Stimulated activated memory B cell treated with anti-CD40 and anti-IgM and Interleukin-4, amounts not matched to agents 10 μg/mL and 1 μg/mL and 100 μg/mL, for 72 hours (primary cell): ENCODE measurements around the gene LIPJ.
A peak's percentile ranks its signal among the peaks of the same experiment; 100 is the strongest.

Experiments used
- ATAC-seq: fragments of 150-1000 bp; cut with Tn5 transposase; 2 replicates; pipeline ENCODE4 v1.10.0; 2021
- H3K27ac Mint-ChIP-seq: one replicate; pipeline ENCODE4 v1.8.0; 2022; ENCODE audit warnings: mild to moderate bottlenecking, mixed read lengths
- H3K27me3 Mint-ChIP-seq: one replicate; pipeline ENCODE4 v1.8.0; 2022; ENCODE audit warnings: mixed read lengths
- H3K36me3 Mint-ChIP-seq: one replicate; pipeline ENCODE4 v1.8.0; 2022; ENCODE audit warnings: mixed read lengths
- H3K4me1 Mint-ChIP-seq: one replicate; pipeline ENCODE4 v1.8.0; 2022; ENCODE audit warnings: mixed read lengths
- H3K4me3 Mint-ChIP-seq: one replicate; pipeline ENCODE4 v1.8.0; 2022; ENCODE audit warnings: mild to moderate bottlenecking, moderate library complexity, mixed read lengths
- H3K9me3 Mint-ChIP-seq: one replicate; pipeline ENCODE4 v1.8.0; 2022; ENCODE audit warnings: mixed read lengths

The LIPJ gene

DNA sequence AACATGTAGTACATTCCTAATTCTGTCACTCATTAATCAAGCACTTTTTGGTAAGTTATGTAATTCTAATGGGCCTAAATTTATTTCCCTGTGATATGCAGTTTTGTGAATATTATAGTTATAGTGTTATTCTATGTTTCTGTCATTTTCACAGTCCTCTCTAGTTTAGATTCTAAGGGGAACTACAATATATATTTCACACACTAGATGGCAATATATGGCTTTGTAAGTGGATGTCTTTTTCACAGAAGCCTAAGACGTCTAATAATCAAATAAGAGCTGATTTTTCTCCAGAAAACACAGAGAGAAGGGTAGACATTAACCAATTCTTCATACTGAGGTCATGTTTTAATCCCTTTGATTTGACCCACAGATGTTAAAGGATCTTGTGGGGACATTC, 21.5 kb upstream of the LIPJ start:
- Mint-ChIP-seq H3K4me3 (no peak overlapping the region), H3K27ac (no peak overlapping the region), H3K9me3 (no peaks in the 10 kb centered on the region), H3K36me3 (peaks cover 12% of the 10 kb centered on the region), H3K27me3 (no peaks in the 10 kb centered on the region), H3K4me1 (no peaks in the 10 kb centered on the region)
- ATAC-seq, result no peak

DNA sequence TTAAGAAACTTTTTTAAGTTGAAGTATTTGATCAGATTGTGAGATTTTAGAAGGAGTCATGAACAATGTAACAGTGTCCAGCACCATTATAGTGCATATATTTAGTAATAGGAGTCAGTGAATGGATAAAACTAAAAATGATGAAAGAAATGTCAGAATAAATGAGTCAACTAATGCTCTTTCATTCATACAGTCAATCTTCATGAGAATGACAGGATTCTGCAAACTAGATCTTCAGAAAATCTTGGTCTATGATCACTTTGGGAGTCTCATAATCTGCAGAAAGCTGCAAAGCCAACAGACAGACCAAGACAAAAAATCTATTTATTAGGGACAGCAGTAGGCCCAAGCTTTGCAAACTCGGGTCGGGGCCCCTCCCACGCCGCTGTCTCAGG, 4.2 kb upstream of the LIPJ start:
- ATAC-seq, result no peak
- Mint-ChIP-seq H3K9me3 (no peaks in the 10 kb centered on the region), H3K27ac (peak overlapping the region; percentile 100), H3K36me3 (peaks cover 6% of the 10 kb centered on the region), H3K4me3 (peak overlapping the region; percentile 98), H3K27me3 (no peaks in the 10 kb centered on the region), H3K4me1 (peaks cover 16% of the 10 kb centered on the region)

DNA sequence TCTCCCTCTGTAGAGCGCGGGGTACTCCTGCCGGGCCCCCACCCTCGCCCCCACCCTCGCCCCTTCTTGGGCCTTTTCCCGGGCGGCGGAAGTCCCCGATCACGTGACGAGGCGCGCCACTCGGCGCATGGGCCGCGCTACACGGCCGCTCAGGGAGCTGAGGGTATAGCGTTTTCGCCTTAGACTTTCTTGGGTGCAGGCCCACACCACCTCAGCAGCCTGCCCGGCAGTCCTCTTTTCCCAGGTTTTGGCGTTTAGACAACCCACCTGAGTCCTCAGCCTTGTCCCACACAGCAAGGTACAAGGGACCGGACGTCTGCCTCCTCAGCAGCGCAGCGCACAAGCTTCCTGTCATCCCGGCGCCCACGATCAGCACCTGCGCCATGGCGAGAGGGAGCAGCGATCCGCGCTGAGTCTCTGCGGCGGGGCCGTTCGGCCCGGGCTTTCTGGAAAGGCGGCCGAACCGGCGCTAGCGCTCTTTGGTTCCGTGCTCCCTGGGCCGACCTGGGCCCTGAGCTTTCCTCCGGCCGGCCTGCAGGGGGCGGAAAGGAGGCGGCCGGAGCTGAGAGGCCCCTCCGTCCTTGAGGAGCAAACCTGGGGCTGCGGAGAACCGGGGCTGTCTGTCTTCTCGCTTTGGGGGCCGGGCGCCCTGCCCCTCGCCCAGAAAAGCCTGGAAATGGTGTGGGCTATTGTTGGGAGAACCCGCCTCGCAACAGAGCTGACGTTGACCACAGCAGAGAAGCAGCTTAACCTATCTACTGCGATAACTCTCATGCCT, 3.6 kb upstream of the LIPJ start, which contains the start of gene RNLS:
Gene RNLS (minus strand): TSS at position 513 of the 778 bp plus-strand sequence.
- no peaks in the 10 kb centered on the region for H3K9me3 Mint-ChIP-seq
- H3K36me3 Mint-ChIP-seq, result peaks cover 6% of the 10 kb centered on the region
- H3K27me3 Mint-ChIP-seq, result no peaks in the 10 kb centered on the region
- peak within 1 kb of the TSS; percentile 100 for H3K27ac Mint-ChIP-seq
- peak; percentile 95 for ATAC-seq
- peaks cover 16% of the 10 kb centered on the region for H3K4me1 Mint-ChIP-seq
- H3K4me3 Mint-ChIP-seq, result peak within 1 kb of the TSS; percentile 98

DNA sequence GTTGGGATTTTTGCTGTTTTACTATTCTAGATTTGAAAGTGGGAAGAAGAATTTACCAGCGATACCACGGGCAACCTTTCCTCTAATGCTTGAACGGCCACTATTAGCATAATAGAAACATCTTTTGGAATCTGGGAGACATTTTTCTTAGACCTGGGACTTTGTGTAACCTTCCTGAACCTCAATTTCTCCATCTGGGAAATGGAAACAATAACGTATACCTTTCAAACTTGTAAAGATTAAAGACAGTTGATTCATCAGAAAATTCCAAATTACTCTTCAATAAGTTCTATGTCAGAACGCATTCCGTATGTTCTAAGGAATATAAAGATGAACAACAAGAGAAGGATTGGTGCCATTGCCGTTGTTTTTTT, 3.0 kb upstream of the LIPJ start:
- H3K27me3 Mint-ChIP-seq, result no peaks in the 10 kb centered on the region
- no peaks in the 10 kb centered on the region for H3K9me3 Mint-ChIP-seq
- peaks cover 6% of the 10 kb centered on the region for H3K36me3 Mint-ChIP-seq
- H3K4me1 Mint-ChIP-seq, result peaks cover 16% of the 10 kb centered on the region
- H3K4me3 Mint-ChIP-seq, result peak overlapping the region; percentile 98
- peak overlapping the region; percentile 100 for H3K27ac Mint-ChIP-seq
- no peak for ATAC-seq

DNA sequence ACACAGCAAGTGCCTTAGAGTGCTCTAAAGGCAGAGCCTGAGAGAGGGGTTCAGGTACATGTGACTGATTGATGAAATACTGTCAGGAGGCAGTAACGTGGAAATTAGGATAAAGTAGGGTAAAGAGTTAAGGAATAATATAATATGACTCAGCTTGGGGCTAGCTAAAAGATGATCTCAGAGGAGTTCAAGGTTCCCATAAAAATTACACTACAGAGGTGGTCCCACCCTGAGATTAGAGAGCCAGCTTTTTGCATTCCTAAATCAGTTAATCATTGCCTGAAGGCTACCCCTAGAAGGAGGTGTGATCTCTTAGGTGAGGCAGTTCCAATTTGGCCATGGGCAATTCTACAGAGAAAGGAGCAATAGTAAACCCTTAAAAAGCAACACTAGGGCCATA, 5.8 kb downstream of the LIPJ start:
- Mint-ChIP-seq H3K4me3 (no peak overlapping the region), H3K9me3 (no peaks in the 10 kb centered on the region), H3K4me1 (no peaks in the 10 kb centered on the region), H3K27ac (no peak overlapping the region), H3K36me3 (no peaks in the 10 kb centered on the region), H3K27me3 (no peaks in the 10 kb centered on the region)
- ATAC-seq, result no peak

- Mint-ChIP-seq H3K4me1 (peaks cover 3% of the 10 kb centered on the region), H3K36me3 (no peaks in the 10 kb centered on the region), H3K27me3 (no peaks in the 10 kb centered on the region), H3K27ac (no peak overlapping the region), H3K4me3 (no peak overlapping the region), H3K9me3 (no peaks in the 10 kb centered on the region)
- no peak for ATAC-seq
Observed at GRCh38 chr10:88592906-88593305, 6.3 kb downstream of the LIPJ start.

DNA sequence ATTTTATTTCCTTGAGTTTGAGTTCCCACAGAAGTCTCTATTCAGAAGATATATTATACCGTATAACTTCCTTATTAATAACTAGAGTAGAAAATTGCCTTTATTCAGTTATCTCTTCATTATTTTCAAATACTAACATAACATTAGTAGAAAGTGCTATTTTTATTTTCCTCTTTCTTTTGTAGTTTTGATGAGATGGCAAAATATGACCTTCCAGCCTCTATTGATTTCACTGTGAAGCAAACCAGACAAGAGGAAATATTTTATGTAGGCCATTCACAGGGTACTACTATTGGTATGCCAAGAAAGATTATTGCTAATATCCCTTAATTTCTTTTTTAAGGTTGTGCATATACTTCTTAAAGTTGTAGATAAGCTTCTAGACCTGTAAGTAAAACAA, 7.9 kb downstream of the LIPJ start:
- Mint-ChIP-seq H3K4me3 (no peak overlapping the region), H3K4me1 (peaks cover 10% of the 10 kb centered on the region), H3K27ac (no peak overlapping the region), H3K36me3 (no peaks in the 10 kb centered on the region), H3K9me3 (no peaks in the 10 kb centered on the region), H3K27me3 (no peaks in the 10 kb centered on the region)
- ATAC-seq, result no peak

GRCh38 chr10:88598055-88598454, 11.5 kb downstream of the LIPJ start:
- Mint-ChIP-seq H3K4me1 (peaks cover 10% of the 10 kb centered on the region), H3K27me3 (no peaks in the 10 kb centered on the region), H3K9me3 (no peaks in the 10 kb centered on the region), H3K4me3 (no peak overlapping the region), H3K36me3 (no peaks in the 10 kb centered on the region), H3K27ac (no peak overlapping the region)
- peak; percentile 71 for ATAC-seq

DNA sequence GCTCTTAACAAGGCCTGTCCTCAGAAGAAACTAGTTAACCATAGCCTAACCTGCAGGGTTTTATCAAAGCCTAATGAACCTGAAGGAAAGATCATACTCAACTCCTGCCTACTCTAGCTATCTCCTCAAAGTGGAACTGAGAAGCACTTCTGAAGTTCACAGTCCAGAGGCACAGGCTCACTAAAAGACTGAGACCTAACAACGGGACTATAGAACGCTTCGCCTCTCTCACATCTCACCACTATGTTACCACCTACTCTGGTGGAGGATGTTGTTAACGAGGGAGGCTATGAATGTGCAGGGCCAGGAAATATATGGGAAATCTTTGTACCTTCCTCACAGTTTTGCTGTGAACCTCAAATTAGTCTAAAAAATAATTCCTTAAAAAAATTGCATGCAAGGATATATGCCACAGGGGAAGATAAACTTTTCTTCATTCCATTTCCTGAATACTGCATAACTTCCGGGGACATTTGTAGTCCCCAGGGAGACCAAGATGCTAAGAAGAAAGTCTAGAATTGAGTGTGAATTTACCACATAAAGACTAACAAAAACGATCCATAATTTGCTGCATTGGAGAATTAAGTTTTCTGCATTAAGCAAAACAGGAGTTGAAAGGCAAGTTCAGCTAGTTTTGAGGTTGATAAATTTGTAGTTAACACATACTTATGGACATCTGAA, 21.6 kb downstream of the LIPJ start:
- Mint-ChIP-seq H3K36me3 (no peaks in the 10 kb centered on the region), H3K27me3 (no peaks in the 10 kb centered on the region), H3K9me3 (no peaks in the 10 kb centered on the region), H3K4me1 (peaks cover 5% of the 10 kb centered on the region), H3K4me3 (peak overlapping the region; percentile 22), H3K27ac (peak overlapping the region; percentile 20)
- peak; percentile 89 for ATAC-seq

DNA sequence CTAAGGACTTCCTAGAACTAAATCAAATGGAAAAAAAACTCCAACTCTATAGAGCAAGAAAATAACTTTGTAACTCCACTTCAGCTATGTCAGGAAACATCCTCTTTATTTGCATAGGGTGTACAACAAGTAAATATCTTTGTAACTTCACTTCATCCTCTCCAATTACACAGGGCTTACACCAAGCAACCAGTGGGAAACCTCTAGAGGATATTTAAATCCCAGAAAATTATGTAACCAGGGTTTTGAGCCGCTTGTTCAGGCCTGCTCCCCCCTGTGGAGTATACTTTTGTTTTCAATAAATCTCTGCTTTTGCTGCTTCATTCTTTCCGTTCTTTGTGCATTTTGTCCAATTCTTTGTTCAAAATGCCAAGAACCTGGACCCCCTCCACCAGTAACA, 22.2 kb downstream of the LIPJ start:
- Mint-ChIP-seq H3K4me1 (peaks cover 5% of the 10 kb centered on the region), H3K27ac (no peak overlapping the region), H3K9me3 (no peaks in the 10 kb centered on the region), H3K36me3 (no peaks in the 10 kb centered on the region), H3K4me3 (no peak overlapping the region), H3K27me3 (no peaks in the 10 kb centered on the region)
- ATAC-seq, result no peak

DNA sequence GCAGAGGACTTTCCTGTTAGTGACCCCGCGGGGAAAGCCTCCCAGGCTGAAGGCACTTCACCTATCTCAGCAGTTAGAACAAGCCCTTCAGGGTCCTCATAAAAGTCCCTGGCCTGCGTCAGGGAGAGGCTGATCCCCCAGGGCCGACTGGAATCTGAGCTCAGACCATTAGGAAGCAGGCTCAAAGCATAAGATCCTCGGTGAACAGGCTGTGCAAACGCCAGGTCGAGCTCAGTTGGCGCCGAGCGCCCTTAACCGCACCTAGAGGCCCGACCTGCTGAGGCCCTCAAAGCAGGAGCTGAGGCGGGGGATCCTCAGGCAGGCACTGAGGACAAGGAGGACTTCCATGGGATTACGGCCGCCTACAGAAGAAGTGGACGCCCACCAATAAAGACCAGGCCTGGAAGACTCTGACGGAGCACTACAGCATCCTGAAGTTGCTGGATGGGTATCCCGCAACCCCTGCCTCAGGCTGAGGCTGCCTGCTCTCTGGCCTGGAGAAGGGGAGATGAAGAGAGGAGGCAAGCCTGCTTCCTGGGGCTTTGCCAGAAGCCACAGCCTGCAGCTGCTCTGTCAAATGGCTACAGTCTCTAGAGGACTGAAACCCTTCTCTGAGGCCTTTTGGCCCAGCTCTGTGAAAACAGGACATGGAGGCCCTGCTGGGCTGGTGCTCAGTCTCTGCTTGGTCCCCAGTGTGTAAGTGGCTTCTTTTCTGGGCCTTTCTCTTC, 29.9 kb downstream of the LIPJ start:
- Mint-ChIP-seq H3K27ac (no peak overlapping the region), H3K4me1 (no peaks in the 10 kb centered on the region), H3K36me3 (no peaks in the 10 kb centered on the region), H3K4me3 (no peak overlapping the region), H3K9me3 (no peaks in the 10 kb centered on the region), H3K27me3 (no peaks in the 10 kb centered on the region)
- ATAC-seq, result peak; percentile 27

GRCh38 chr10:88617772-88618300, 31.3 kb downstream of the LIPJ start:
- Mint-ChIP-seq H3K36me3 (no peaks in the 10 kb centered on the region), H3K27me3 (no peaks in the 10 kb centered on the region), H3K4me1 (no peaks in the 10 kb centered on the region), H3K9me3 (no peaks in the 10 kb centered on the region), H3K27ac (no peak overlapping the region), H3K4me3 (no peak overlapping the region)
- ATAC-seq, result no peak

DNA sequence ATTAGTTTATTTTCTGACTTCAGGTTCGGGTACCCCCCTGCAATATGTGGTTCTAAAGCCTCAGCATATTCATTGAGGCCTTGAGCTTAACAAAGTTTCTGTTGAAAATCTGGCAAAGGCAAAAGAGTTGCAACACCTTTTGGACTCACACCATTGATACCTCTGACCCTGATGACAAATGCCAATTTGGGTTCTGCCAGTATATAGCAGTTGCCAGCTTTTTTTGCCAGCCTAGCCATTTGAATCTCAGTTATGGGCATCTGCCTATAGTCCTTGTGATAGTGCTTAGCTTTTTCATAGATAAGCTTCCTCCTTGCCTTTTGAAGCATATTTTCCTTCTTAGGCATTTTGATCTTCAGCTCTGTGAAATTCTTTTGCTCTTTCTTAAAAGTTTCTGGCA, 31.9 kb downstream of the LIPJ start:
- no peak overlapping the region for H3K27ac Mint-ChIP-seq
- ATAC-seq, result no peak
- H3K4me3 Mint-ChIP-seq, result no peak overlapping the region

DNA sequence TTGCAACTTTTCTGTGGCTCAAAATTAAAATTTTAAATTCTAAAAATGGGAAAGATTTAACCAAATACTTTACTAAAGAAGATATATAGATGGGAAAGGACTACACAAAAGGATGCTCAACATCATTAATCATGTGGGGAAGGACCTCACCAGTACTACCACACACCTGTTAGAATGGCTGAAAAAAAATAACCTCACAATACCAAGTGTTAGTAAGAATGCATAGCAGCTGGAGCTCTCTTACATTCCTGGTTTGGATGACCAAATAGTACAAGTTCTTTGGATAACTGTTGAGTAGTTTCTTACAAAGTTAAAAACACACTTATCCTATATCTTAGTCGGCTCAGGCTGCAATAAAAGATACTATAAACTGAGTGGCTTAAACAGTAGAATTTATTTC, 33.9 kb downstream of the LIPJ start:
- no peaks in the 10 kb centered on the region for H3K4me1 Mint-ChIP-seq
- no peaks in the 10 kb centered on the region for H3K27me3 Mint-ChIP-seq
- no peaks in the 10 kb centered on the region for H3K9me3 Mint-ChIP-seq
- ATAC-seq, result no peak
- no peak overlapping the region for H3K27ac Mint-ChIP-seq
- no peaks in the 10 kb centered on the region for H3K36me3 Mint-ChIP-seq
- no peak overlapping the region for H3K4me3 Mint-ChIP-seq

More for the DNA sequence above, 31.9 kb downstream of the LIPJ start:
- no peaks in the 10 kb centered on the region for H3K4me1 Mint-ChIP-seq
- no peaks in the 10 kb centered on the region for H3K36me3 Mint-ChIP-seq
- H3K27me3 Mint-ChIP-seq, result no peaks in the 10 kb centered on the region
- no peaks in the 10 kb centered on the region for H3K9me3 Mint-ChIP-seq

GRCh38 chr10:88623835-88624234, 37.3 kb downstream of the LIPJ start:
- H3K27ac Mint-ChIP-seq, result no peak overlapping the region
- H3K9me3 Mint-ChIP-seq, result no peaks in the 10 kb centered on the region
- no peaks in the 10 kb centered on the region for H3K4me1 Mint-ChIP-seq
- no peak overlapping the region for H3K4me3 Mint-ChIP-seq
- no peaks in the 10 kb centered on the region for H3K36me3 Mint-ChIP-seq
- ATAC-seq, result no peak
- no peaks in the 10 kb centered on the region for H3K27me3 Mint-ChIP-seq
